ENCODE data around the gene A1BG. TPM values are rescaled to one million over a fixed set of nuclear protein-coding genes. Genes with fewer than 3 reads are reported as not detected.

The A1BG gene
- total RNA-seq, 2 donors from 2014 or later: 6.2 to 11.5 TPM

DNA sequence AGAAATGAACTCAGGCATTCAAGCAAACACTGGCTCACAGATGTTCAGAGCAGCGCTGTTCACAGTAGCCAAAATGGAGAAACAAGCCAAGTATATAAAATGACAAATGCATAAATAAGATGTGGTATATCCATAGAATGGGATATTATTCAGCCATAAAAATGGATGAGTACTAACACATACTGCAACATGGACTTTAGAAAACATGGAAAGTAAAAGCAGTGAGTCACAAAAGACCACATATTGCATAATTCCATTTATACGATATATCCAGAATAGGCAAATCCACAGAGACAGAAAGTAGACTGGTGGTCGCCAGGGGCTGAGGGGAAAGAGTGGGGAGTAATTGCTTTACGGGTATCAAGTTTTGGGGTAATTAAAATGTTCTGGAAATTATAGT, 20.9 kb upstream of the A1BG start:
- Histone ChIP-seq H3K36me3 (replicated peaks in 1 of 2; ENCODE audit: insufficient read depth in 1 of 2, low read depth in 2 of 2) (no peaks in the 10 kb centered on the region), H3K4me1 (no peaks in the 10 kb centered on the region), H3K27me3 (no peaks in the 10 kb centered on the region), H3K9me3 (no peaks in the 10 kb centered on the region), H3K4me3 (no peak overlapping the region), H3K27ac (no peak overlapping the region)
- no peak for ATAC-seq
- intact Hi-C loops (cut with DNase I): no loop called here
- WGBS, 2 donors: 83 to 94% methylated on average over 4 of the region's 4 CpGs
- TF ChIP-seq, protein P1, sequence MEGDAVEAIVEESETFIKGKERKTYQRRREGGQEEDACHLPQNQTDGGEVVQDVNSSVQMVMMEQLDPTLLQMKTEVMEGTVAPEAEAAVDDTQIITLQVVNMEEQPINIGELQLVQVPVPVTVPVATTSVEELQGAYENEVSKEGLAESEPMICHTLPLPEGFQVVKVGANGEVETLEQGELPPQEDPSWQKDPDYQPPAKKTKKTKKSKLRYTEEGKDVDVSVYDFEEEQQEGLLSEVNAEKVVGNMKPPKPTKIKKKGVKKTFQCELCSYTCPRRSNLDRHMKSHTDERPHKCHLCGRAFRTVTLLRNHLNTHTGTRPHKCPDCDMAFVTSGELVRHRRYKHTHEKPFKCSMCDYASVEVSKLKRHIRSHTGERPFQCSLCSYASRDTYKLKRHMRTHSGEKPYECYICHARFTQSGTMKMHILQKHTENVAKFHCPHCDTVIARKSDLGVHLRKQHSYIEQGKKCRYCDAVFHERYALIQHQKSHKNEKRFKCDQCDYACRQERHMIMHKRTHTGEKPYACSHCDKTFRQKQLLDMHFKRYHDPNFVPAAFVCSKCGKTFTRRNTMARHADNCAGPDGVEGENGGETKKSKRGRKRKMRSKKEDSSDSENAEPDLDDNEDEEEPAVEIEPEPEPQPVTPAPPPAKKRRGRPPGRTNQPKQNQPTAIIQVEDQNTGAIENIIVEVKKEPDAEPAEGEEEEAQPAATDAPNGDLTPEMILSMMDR (IDR thresholded peaks at IDR 0.05): no peak
- TF ChIP-seq POLR2A (IDR thresholded peaks at IDR 0.05): no peak
- DNase-seq: no peak

DNA sequence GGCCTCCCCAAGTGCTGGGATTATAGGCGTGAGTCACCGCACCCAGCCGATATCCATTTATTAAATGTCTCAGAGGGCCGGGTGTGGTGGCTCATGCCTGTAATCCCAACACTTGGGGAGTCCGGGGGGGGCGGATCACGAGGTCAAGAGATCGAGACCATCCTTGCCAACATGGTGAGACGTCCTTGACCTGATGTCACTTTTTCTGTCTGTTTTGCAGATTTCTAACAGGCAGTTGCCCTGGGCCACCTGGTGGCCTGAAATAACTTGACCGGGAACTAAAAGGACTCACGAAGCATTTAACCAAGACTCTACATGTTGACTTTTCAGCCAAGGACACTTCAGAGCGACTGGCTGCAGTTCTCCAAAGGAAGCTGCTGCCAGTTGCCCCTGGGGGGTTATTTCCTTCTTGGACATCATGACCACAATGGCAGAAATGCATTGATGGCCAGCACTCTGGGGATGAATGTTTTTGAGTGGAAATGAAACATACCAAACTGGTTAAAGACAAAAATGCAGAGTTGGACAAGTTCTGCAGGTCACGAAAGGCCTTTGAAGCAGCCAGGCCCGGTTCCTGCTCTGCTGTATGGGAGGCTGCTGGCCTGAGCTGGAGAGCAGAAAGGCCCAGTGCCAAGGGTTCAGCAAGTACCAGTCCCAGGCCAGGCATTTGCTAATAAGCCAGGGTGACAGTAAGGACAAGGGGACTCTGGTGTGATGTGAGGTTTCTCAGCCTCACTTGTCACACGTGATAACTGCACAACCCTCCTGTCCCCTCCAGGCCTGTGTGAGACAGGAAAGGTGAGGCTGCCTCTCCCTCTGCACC, 19.2 kb upstream of the A1BG start:
- DNase-seq: no peak
- ATAC-seq: no peak
- no peaks in the 10 kb centered on the region for H3K4me1 ChIP-seq
- no peaks in the 10 kb centered on the region for H3K36me3 ChIP-seq (replicated peaks in 1 of 2; ENCODE audit: insufficient read depth in 1 of 2, low read depth in 2 of 2)
- no peak overlapping the region for H3K4me3 ChIP-seq
- WGBS, 2 donors: 57 to 62% methylated on average over 10 to 14 of the region's 15 CpGs
- no peaks in the 10 kb centered on the region for H3K27me3 ChIP-seq
- H3K9me3 ChIP-seq: no peaks in the 10 kb centered on the region
- intact Hi-C loops (cut with DNase I): no loop called here
- TF ChIP-seq, protein P1 (IDR thresholded peaks at IDR 0.05): no peak
- no peak for TF ChIP-seq POLR2A (IDR thresholded peaks at IDR 0.05)
- no peak overlapping the region for H3K27ac ChIP-seq

DNA sequence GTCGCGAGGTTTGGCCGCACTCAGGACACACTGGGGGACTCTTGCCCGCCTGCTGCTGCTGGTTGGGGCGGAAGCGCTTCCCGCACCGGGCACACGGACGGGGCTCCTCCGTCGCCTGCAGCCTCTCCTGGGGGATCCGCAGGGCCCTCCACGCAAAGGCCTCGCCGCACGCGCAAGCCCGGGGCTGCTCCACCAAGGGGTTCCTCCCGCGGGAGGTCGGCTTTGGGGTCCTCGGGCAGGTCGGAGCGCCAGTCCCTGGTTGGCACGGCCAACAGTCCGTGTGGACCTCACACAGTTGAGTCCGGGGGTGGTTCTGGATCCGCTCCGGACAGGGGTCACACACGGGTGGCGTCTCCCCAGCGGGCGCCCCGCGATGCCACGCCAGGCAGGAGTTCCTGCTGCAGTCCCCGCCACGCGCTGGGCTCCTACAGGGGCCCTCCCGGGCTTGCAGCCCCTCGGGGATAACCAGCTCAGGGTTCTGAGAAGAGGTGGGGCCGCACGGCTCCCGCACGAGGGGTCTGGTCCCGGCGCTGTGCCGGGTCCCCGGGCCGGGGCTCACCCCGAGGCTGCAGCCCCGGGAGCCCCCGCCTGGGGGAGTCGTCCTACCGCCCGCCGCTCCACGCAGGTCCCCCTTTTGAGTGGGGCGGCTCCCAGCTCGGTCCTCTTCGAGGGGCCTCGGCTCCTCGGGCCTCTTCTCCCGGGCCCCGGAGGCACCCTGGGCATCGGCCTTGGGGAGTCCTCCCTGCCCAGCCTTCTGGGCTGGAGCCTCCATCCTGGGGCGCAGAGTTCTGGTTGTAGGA, 15.5 kb upstream of the A1BG start:
- DNase-seq (no peak), ATAC-seq (no peak)
- no peaks in the 10 kb centered on the region for H3K27me3 ChIP-seq

DNA sequence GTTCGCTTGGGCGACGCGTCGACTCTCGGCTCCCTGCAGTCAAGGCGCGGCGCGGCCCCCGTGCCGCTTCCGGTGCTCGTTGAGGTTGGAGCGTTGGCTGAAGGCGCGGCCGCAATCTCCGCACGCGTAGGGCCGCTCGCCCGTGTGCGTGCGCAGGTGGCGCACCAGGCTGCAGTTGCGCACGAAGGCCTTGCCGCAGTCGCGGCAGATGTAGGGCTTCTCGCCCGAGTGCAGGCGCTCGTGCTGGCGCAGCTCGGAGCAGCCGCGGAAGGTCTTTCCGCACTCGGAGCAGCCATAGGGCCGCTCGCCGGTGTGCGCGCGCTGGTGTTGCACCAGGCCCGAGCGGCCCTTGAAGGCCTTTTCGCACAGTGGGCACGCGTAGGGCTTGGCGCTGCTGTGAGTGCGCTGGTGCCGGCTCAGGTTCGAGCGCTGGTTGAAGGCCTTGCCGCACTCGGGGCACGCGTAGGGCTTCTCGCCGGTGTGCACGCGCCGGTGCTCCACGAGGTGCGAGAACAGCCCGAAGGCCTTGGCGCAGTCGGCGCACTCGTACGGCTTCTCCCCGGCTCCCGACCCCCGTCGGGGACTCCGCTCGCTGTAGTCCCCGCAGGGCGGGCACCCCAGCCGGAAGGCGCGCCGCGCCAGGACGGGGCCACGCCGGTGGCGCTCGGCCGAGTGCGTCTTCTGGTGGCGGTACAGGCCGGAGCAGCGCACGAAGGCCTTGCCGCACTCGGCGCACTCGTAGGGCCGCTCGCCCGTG, 14.6 kb upstream of the A1BG start:
- Histone ChIP-seq H3K27ac (no peak overlapping the region), H3K36me3 (replicated peaks in 1 of 2; ENCODE audit: insufficient read depth in 1 of 2, low read depth in 2 of 2) (no peaks in the 10 kb centered on the region), H3K27me3 (no peaks in the 10 kb centered on the region), H3K9me3 (no peaks in the 10 kb centered on the region), H3K4me1 (no peaks in the 10 kb centered on the region), H3K4me3 (no peak overlapping the region)
- TF ChIP-seq POLR2A (IDR thresholded peaks at IDR 0.05): no peak
- TF ChIP-seq, protein P1 (IDR thresholded peaks at IDR 0.05): no peak
- WGBS, 2 donors: 82 to 93% methylated on average over 56 to 101 of the region's 106 CpGs
- ATAC-seq (no peak), DNase-seq (no peak)
- intact Hi-C loops (cut with DNase I): no loop called here

More for the DNA sequence above, 15.5 kb upstream of the A1BG start:
- WGBS, 2 donors: 90 to 93% methylated on average over 19 to 37 of the region's 68 CpGs
- Histone ChIP-seq H3K27ac (no peak overlapping the region), H3K4me3 (no peak overlapping the region), H3K4me1 (no peaks in the 10 kb centered on the region), H3K9me3 (no peaks in the 10 kb centered on the region), H3K36me3 (replicated peaks in 1 of 2; ENCODE audit: insufficient read depth in 1 of 2, low read depth in 2 of 2) (no peaks in the 10 kb centered on the region)
- TF ChIP-seq, protein P1 (IDR thresholded peaks at IDR 0.05): no peak
- TF ChIP-seq POLR2A (IDR thresholded peaks at IDR 0.05): no peak
- intact Hi-C loops (cut with DNase I): no loop called here
